ENCODE data around the gene FAM219B.
A peak's percentile ranks its signal among the peaks of the same experiment; 100 is the strongest.
"Not testable (repeated sequence)": the region's sequence is repeated elsewhere in the genome, so short reads cannot be mapped to it uniquely, and the experiment has no call there.

FAM219B gene

GRCh38 chr15:74906450-74907162, at the start of gene FAM219B:
TSS of gene FAM219B (minus strand) at chr15:74906851. CDS start at chr15:74906800, 51 bp downstream.
- DNase-seq (ENCODE audit: low spot score): peak; percentile 99

GRCh38 chr15:74955796-74956647, 49.4 kb upstream of the FAM219B start:
- DNase-seq (ENCODE audit: low spot score): peak; percentile 71

- no peak for DNase-seq (ENCODE audit: low spot score)
Observed at GRCh38 chr15:74955017-74955416, 48.4 kb upstream of the FAM219B start.

GRCh38 chr15:74954515-74954914, 47.9 kb upstream of the FAM219B start:
- no peak for DNase-seq (ENCODE audit: low spot score)

GRCh38 chr15:74951006-74951405, 44.4 kb upstream of the FAM219B start:
- no peak for DNase-seq (ENCODE audit: low spot score)

- DNase-seq (ENCODE audit: low spot score): peak; percentile 76
Observed at GRCh38 chr15:74950078-74950908, 43.6 kb upstream of the FAM219B start.

- peak; percentile 98 for DNase-seq (ENCODE audit: low spot score)
Observed at GRCh38 chr15:74937590-74938371, 31.1 kb upstream of the FAM219B start, which contains the start of gene COX5A. TSS of gene COX5A (minus strand) at chr15:74938073. CDS start at chr15:74938014, 59 bp downstream.

GRCh38 chr15:74937272-74937589, 30.6 kb upstream of the FAM219B start:
- DNase-seq (ENCODE audit: low spot score): no peak

- not testable (repeated sequence) for DNase-seq (ENCODE audit: low spot score)
Observed at GRCh38 chr15:74935193-74935592, 28.5 kb upstream of the FAM219B start.

GRCh38 chr15:74933573-74933972, 26.9 kb upstream of the FAM219B start:
- DNase-seq (ENCODE audit: low spot score): no peak

- DNase-seq (ENCODE audit: low spot score): no peak
Observed at GRCh38 chr15:74928771-74929198, 22.1 kb upstream of the FAM219B start.

- DNase-seq (ENCODE audit: low spot score): no peak
Observed at GRCh38 chr15:74924525-74924924, 17.9 kb upstream of the FAM219B start.

GRCh38 chr15:74920456-74920855, 13.8 kb upstream of the FAM219B start:
- no peak for DNase-seq (ENCODE audit: low spot score)

GRCh38 chr15:74917676-74918075, 11.0 kb upstream of the FAM219B start:
- DNase-seq (ENCODE audit: low spot score): no peak

GRCh38 chr15:74913799-74914198, 7.1 kb upstream of the FAM219B start:
- DNase-seq (ENCODE audit: low spot score): not testable (repeated sequence)

GRCh38 chr15:74913041-74913440, 6.4 kb upstream of the FAM219B start:
- no peak for DNase-seq (ENCODE audit: low spot score)

- DNase-seq (ENCODE audit: low spot score): no peak
Observed at GRCh38 chr15:74908635-74909034, 2.0 kb upstream of the FAM219B start.

GRCh38 chr15:74907163-74907870, 666 bp upstream of the FAM219B start:
- no peak for DNase-seq (ENCODE audit: low spot score)

- no peak for DNase-seq (ENCODE audit: low spot score)
Observed at GRCh38 chr15:74906067-74906449, 593 bp downstream of the FAM219B start.

- no peak for DNase-seq (ENCODE audit: low spot score)
Observed at GRCh38 chr15:74904190-74904805, 2.4 kb downstream of the FAM219B start.
